NOMO-1 treated with DMSO at 0.1 percent for 48 hours (cell line): ENCODE measurements around the gene ELF2.
"Not testable (repeated sequence)": the region's sequence is repeated elsewhere in the genome, so short reads cannot be mapped to it uniquely, and the experiment has no call there.

Experiments
- DNase-seq: peaks from one replicate; lab custom pipeline; 2025; ENCODE audit not compliant: unreplicated experiment; lab: John Stamatoyannopoulos, UW

Gene ELF2

DNA sequence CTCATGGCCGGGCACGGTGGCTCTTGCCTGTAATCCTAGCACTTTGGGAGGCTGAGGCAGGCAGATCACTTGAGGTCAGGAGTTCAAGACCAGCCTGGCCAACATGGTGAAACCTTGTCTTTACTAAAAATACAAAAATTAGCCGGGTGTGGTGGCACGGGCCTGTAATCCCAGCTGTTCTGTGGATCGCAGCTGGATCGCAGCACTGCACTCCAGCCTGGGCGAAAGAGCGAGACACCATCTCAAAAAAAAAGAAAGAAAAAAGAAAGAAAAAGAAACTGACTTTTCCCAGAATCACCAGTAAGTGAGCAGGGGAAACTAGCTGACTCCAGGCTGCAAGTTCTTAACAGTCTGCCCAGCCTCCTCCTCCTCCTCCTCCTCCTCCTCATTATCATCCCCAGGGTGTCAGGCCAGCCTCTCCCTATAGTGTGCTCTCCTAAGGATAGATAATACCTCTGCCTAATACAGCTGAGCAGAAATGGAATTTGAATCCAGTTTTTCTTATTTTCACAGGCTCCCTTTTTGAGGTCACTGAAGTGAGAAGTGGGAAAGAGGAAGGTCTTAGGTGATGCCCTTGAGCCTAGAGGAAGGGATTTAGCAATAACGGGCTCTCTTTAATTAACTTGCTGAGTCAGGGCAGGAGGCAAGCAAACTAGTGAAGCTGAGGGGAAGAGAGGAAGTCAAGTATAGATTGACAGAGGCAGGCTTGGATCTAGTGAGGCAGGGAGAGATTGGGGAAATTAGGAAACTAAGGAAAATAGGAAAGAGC lies 11.8 kb upstream of the ELF2 start:
- peak; percentile 95 for DNase-seq

DNA sequence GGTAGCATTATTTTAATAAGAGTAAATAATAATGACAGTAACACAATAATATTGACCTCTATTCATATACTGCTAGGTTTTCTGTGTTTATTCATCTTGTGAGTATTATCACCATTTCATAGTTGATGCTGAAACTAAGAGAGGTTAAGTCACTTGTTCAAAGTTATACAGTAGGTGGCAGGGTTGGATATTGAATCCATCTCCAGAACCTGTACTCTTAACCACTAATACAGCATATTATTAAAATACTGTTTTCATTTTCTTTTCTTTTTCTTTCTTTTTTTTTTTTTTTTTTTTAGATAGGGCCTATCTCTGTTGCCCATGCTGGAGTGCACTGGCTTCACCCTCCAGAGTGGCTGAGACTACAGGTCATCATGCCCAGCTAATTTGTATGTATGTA lies 7.1 kb upstream of the ELF2 start:
- DNase-seq: peak; percentile 43

DNA sequence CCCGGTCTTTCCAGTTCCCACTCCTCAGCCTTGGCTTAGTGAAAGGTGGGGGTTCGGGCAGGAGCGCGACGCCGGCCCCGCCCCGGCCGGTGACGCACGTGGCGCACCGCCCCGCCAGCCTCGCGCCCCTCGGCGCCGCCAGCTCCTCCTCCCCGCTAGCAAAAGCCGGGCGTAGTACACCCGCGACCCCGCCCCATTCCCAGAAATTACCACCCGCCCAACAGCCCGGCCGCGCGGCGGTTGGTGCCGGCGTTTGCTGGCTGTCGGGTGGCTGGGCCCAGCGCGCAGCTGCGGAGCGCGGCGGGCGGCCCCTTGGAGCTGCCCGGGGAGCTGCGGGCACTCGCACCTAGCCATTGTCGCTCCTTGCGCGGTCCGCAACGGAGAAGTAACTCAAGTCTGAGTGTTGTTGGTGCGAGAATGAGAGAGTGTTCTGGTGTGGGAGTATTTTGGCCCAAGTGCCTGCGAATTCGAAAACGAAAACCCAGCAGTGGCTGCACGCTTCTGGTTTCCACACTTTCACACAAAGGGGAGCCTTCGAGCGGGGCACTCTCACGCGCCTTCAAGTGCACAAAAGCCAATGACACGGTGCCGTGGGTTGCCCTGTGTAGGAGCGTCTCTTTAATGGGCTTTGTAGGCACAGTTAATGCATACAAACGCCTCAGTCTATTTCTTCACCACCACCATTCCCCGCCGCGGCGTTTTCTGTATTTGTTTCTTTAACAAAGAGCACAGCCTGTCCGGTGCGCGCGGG lies 1.0 kb upstream of the ELF2 start:
- peak; percentile 86 for DNase-seq

DNA sequence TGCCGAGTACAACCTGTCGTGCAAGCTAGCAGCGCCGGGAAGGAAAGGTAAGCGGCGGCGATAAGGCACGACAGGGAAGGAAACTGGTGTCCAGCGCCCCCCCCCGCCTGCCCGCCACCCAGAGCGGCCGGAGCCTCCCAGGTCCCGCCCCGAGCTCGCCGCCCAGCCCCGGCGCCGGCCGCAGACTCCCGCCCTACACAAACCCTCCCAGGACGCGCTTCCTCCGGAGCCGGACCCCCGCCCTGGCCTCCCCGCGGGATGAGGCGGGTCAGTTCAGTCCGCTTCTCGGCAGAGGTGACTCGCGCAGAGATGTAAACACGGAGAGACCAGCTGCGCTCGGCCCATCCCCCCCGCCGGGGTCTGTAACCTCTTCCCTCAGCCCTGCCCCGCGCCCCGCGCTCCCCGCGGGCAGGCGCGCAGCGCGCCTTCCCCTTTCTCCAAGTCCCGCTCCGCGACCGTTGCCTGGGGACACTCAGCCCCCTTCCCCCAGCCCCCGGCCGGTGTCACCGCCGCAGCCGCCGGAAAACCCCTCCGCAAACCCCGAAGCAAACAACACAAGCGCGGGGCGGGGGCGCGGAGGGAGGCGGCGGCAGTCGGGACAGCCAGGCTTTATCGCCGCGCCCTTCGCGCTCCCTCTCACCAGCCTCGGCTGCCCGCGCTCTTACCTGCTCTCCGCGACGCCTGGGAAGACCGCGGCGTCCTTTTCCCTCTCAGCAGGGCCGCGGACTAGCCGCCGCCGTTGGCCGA lies 543 bp downstream of the ELF2 start:
- DNase-seq: peak; percentile 40

- DNase-seq: no peak
Observed at GRCh38 chr4:139175646-139176301, 1.2 kb downstream of the ELF2 start.

DNA sequence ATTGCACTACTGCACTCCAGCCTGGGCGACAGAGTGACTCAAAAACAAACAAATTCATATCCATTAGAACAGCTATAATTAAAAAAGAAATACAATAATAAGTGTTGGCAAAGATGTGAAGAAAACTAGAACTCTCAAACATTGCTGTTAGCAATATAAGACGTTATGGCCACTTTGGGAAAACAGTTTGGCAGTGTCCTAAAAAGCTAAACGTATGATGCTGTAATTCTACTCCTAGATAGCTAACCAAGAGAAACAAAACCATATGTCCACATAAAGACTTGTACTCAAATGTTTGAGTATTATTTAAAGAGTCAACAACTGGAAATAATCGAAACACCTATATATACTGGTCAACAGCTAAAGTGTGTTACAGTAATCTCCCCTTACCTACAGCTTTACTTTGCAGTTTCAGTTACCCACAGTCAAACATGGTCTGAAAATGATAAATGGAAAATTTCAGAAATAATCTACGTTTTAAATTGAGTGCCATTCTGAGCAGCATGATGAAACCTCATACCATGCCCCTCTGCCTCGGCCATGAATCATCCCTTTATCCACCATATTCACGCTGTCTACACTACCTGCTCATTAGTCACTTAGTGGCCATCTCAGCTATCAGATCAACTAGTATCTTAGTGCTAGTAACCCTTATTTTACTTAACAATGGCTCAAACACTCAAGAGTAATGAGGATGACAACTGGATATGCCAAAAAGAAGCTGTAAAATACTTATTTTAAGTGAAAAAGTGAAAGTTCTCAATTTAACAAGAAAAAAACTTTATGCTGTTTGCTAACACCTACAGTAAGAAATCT lies 4.9 kb downstream of the ELF2 start:
- DNase-seq: no peak

DNA sequence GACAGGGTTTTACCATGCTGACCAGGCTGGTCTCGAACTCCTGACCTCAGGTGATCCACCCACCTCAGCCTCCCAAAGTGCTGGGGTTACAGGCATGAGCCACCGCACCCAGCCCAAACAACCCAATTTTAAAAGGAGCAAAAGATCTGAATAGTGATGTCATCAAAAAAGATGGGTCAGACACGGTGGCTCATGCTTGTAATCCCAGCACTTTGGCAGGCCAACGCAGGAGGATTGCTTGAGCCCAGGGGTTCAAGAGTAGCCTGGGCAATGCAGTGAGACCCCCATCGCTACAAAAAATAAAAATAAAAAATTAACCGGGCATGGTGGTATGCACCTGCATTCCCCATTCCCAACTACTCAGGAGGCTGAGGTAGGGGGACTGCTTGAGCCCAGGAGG lies 6.1 kb downstream of the ELF2 start:
- no peak for DNase-seq

GRCh38 chr4:139167774-139168444 lies 9.1 kb downstream of the ELF2 start:
- DNase-seq: peak; percentile 88

- DNase-seq: no peak
Observed at GRCh38 chr4:139164731-139165130, 12.3 kb downstream of the ELF2 start.

DNA sequence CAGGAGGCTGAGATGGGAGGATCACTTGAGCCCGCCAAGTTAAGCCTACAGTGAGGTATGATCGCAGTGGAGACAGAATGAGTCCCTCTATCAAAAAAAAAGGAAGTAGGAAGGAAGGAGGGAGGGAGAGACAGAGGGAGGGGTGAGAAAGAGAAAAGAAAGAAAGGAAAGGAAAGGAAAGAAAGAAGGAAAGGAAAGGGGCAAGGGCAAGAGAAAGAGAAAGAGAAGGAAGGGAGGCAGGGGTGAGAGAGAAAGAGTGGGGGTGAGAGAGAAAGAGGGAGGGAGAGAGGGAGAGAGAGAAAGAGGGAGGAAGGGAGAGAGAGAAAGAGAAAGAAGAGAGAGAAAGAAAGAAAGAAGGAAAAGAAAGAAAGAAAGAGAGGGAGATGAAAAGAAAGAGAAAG lies 13.2 kb downstream of the ELF2 start:
- DNase-seq: no peak

GRCh38 chr4:139157977-139158376 lies 19.0 kb downstream of the ELF2 start:
- DNase-seq: not testable (repeated sequence)

DNA sequence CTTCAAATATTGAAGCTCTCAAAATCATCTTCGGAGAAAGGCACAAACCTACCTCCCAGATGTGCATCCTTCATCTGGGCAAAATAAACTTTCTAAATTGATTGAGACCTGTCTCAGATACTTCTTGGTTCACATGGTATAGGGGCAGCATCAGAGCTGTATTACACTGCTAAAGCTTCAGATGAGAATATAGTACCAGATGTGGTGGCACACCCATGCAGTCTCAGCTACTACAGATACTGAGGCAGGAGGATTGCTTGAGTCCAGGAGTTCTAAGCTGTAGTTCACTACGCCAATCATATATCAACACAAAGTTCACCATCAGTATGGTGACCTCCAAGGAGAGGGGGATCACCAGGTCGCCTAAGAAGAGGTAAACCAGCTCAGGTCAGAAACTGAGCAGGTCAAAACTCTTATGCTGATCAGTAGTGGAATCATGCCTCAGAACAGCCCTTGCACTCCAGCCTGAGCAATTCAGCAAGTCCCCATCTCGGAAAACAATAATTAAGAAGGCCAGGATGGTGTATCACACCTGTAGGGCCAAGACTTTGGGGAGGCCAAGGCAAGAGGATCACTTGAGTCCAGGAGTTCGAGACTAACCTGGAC lies 22.0 kb downstream of the ELF2 start:
- DNase-seq: no peak

DNA sequence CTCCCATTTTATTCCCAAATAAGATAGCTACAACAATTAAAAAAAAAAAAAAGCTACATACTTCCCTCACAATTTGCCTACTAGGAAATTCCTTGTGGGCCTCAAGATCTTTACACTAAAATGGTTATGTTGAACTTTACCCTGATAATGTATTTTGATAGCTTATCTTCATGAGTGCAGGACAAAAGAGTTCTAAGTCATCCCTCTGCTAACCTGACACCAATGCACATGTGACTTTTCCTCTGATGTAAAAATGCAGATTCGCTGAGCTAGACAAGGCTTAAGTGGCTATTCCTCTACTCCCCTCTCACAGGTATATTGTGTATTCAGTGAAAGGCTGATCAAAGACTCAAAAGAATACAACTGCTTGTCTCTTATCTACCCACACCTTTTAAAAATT lies 22.5 kb downstream of the ELF2 start:
- DNase-seq: no peak

DNA sequence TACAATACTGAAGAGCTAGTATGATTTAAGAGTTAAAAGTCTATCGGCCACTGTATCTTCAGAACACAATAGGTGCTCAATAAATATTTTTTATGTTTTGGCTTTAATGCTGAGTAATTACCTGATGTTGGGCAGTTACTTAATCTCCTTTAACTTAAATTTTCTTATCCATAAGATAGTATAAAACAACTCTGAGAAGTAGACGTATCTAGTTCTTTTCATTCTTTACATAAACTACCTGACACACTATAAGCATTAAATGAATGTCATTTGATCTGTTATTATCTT lies 22.9 kb downstream of the ELF2 start:
- DNase-seq: no peak

DNA sequence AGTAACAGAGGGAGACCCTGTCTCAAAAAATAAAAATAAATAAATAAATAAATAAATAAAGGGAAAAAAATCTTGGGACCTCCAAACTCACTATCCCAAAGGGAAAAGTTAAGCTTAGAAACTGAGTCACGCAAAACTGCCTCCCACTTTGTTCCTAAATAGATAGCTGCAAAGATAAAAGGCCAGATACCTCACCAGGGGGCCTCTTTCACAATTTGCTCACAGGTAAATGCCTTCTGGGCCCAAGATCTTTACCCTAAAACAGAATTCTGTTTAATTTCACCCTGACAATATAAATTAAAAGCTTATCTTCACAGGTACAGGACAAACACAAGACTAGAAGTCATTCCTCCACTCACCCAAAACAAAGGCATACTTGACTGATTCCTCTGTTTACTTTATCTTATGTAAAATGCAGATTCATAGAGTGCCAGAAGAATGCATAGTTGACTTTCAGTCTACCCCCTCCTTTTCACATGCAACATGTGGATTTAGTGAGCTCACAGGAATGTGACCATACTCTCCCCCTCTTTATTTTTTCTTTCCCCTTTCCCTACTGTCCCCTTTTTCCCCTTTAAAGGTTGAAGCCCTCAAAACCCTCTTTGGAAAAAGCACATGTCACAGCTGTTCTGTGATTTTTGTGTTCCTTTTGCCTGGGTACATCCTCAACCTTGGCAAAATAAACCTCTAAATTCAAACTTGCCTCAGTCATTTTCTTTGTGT lies 23.4 kb downstream of the ELF2 start:
- no peak for DNase-seq

GRCh38 chr4:139152249-139152648 lies 24.8 kb downstream of the ELF2 start:
- no peak for DNase-seq

GRCh38 chr4:139146926-139147629 lies 29.9 kb downstream of the ELF2 start:
- DNase-seq: no peak

DNA sequence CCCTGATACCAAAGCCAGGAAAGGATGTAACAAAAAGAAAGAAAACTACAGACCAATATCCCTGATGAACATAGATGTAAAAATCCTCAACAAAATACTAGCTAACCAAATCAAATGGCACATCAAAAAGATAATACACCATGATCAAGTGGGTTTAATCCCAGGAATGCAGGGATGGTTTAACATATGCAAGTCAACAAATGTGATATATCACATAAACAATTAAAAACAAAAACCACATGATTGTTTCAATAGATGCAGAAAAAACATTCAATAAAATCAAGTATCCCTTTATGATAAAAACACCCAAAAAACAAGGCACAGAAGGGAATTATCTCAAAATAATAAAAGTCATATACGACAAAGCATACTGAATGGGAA lies 31.5 kb downstream of the ELF2 start:
- DNase-seq: no peak
